ENCODE measurements around the gene RNF220.

GRCh38 chr1:44632598-44632997 lies 227.5 kb downstream of the RNF220 start:
- TF ChIP-seq EZH2 (IDR thresholded peaks at IDR 0.05; ENCODE audit: insufficient read depth, poor library complexity, severe bottlenecking) = no peak
- no peak for TF ChIP-seq EZH2phosphoT487 (IDR thresholded peaks at IDR 0.05; ENCODE audit: insufficient read depth, low read depth)
